H1 (cell line): ENCODE measurements around the gene MEF2D. TPM values are rescaled to one million over a fixed set of nuclear protein-coding genes. Genes with fewer than 3 reads are reported as not detected.

Experiments
- BACH1 ChIP-seq: IDR thresholded peaks from 2 replicates; pipeline ENCODE4 v1.6.1; 2012; ENCODE audit warnings: low read length, improper control_type of control experiment
- CHD7 ChIP-seq: fragments of 300-600 bp; sonication (generic); IDR thresholded peaks from 2 replicates; pipeline ENCODE4 v1.7.1; 2012; ENCODE audit warnings: low read length, moderate library complexity, mild to moderate bottlenecking, inconsistent platforms; ENCODE audit not compliant: insufficient replicate concordance
- EP300 ChIP-seq, 2 experiments: IDR thresholded peaks; 1 replicate in 1 of 2; 2 replicates in 1 of 2; pipeline ENCODE4 v1.6.1; 2011 to 2012; ENCODE audit warnings: low read depth in 2 of 2, low read length in 2 of 2, mild to moderate bottlenecking in 2 of 2, borderline replicate concordance in 1 of 2, inconsistent platforms in 1 of 2, moderate library complexity in 1 of 2
- HDAC6 ChIP-seq: IDR thresholded peaks from one replicate; pipeline ENCODE4 v1.7.1; 2012; ENCODE audit warnings: low read depth, mild to moderate bottlenecking, inconsistent platforms, low read length, moderate library complexity
- JUND ChIP-seq: IDR thresholded peaks from 2 replicates; pipeline ENCODE4 v1.6.1; 2011; ENCODE audit warnings: mild to moderate bottlenecking, improper control_type of control experiment, low read length
- KDM1A ChIP-seq: fragments of 200-600, 300-600 bp; sonication (generic); IDR thresholded peaks from 2 replicates; pipeline ENCODE4 v1.7.1; 2016; ENCODE audit warnings: mild to moderate bottlenecking, low read length, borderline replicate concordance
- KDM5A ChIP-seq: fragments of 200-600 bp; IDR thresholded peaks from 2 replicates; pipeline ENCODE4 v1.7.1; 2012; ENCODE audit warnings: mild to moderate bottlenecking, low read length, inconsistent platforms, mixed read lengths
- RXRA ChIP-seq: IDR thresholded peaks from 2 replicates; pipeline ENCODE4 v1.6.1; 2011; ENCODE audit warnings: low read depth, mild to moderate bottlenecking, low read length, moderate library complexity; ENCODE audit not compliant: insufficient read depth
- SP1 ChIP-seq: IDR thresholded peaks from 2 replicates; pipeline ENCODE4 v1.6.1; 2011; ENCODE audit warnings: low read depth, low read length
- USF2 ChIP-seq: IDR thresholded peaks from 2 replicates; pipeline ENCODE4 v1.6.1; 2011; ENCODE audit warnings: low read length, improper control_type of control experiment
- polyA plus RNA-seq, 7 experiments: library from polyadenylated mRNA; depleted of rRNA in 3 of 7; stranded (reverse) in 5 of 7; unstranded in 2 of 7; fragments of >200 nt in 5 of 7; fragments of 200-250 nt in 2 of 7; gene quantifications; 1 replicate in 5 of 7; 2 replicates in 1 of 7; 4 replicates in 1 of 7; pipeline versions ENCODE4 v1.2.1 to v1.2.3, GENCODE V29; 2011 to 2013; ENCODE audit warnings: missing spikeins in 2 of 7, mixed read lengths in 2 of 7
- total RNA-seq: library from RNA; stranded (reverse); fragmentation: NEBNext Ultra II Directional; extraction: Animal tissue kit (Norgen Biotek cat#: 25700); gene quantifications from 2 replicates; pipeline ENCODE4 v1.2.1, GENCODE V29; 2021

Gene MEF2D
- total and polyA plus RNA-seq, 2 of the 8 experiments (the other 6 are each of a cell fraction or from before 2014, with no cell fraction given) = 17.3 to 20.3 TPM

- no peak for TF ChIP-seq CHD7
- no peak for TF ChIP-seq HDAC6
- TF ChIP-seq RXRA = no peak
- TF ChIP-seq JUND = no peak
- no peak for TF ChIP-seq EP300 (IDR thresholded peaks at IDR 0.05; ENCODE audit: borderline replicate concordance in 1 of 2, low read depth in 2 of 2, low read length in 2 of 2)
- no peak for TF ChIP-seq BACH1
- TF ChIP-seq KDM5A = no peak
- TF ChIP-seq SP1 = no peak
- no peak for TF ChIP-seq KDM1A
- TF ChIP-seq USF2 = no peak
Measured at GRCh38 chr1:156533568-156534220, 33.1 kb upstream of the MEF2D start (continued).
